Thyroid gland (tissue), 4 donors: ENCODE data around the gene TNFRSF12A.

Source experiments
- CTCF ChIP-seq, 6 experiments: fragments of 200-600 bp in 3 of 6; fragments of 450-650 bp in 3 of 6; sonication (generic) in 3 of 6; IDR thresholded peaks; one replicate each; pipeline ENCODE4 v1.5.1; 2016 to 2019; ENCODE audit warnings: antibody characterized with exemption in 6 of 6, mild to moderate bottlenecking in 2 of 6, inconsistent platforms in 1 of 6, moderate library complexity in 1 of 6
- POLR2A ChIP-seq, 2 donors: fragments of 450-650 bp; IDR thresholded peaks; one replicate each; pipeline ENCODE4 v1.6.1; 2017; ENCODE audit warnings: antibody characterized with exemption in 2 of 2, mild to moderate bottlenecking in 2 of 2, moderate library complexity in 1 of 2

GRCh38 chr16:3059723-3060242 lies 39.6 kb downstream of the TNFRSF12A start:
- TF ChIP-seq CTCF (IDR thresholded peaks at IDR 0.05): no peak
- no peak for TF ChIP-seq POLR2A (IDR thresholded peaks at IDR 0.05)
